ENCODE results near the gene PLIN1.

DNA sequence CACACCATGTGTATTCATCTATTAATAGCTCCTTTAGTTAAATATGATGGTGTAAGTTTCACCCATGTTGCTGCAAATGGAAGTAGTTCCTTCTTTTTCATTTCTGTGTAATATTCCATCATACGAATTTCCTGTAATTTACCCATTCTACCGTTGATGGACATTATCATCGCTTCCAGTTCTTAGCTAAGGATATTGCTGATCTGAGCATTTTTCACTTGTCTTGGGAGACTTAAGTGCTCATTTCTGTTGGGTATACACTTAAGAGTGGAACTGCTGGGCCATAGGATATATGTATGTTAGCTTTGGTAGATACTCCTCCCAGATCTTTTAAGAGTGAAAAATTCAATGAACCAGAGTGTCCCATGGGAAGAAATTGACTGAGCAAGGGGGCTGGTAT is 11.0 kb downstream of the PLIN1 start:
- TF ChIP-seq, protein P1, sequence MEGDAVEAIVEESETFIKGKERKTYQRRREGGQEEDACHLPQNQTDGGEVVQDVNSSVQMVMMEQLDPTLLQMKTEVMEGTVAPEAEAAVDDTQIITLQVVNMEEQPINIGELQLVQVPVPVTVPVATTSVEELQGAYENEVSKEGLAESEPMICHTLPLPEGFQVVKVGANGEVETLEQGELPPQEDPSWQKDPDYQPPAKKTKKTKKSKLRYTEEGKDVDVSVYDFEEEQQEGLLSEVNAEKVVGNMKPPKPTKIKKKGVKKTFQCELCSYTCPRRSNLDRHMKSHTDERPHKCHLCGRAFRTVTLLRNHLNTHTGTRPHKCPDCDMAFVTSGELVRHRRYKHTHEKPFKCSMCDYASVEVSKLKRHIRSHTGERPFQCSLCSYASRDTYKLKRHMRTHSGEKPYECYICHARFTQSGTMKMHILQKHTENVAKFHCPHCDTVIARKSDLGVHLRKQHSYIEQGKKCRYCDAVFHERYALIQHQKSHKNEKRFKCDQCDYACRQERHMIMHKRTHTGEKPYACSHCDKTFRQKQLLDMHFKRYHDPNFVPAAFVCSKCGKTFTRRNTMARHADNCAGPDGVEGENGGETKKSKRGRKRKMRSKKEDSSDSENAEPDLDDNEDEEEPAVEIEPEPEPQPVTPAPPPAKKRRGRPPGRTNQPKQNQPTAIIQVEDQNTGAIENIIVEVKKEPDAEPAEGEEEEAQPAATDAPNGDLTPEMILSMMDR (conservative IDR thresholded peaks at IDR 0.05 in 1 of 2, IDR thresholded peaks at IDR 0.05 in 1 of 2; ENCODE audit: low read depth in 1 of 2, low read length in 2 of 2), result no peak
- no peak for TF ChIP-seq EZH2 (IDR thresholded peaks at IDR 0.05; ENCODE audit: low read length, missing control alignments)
